Islet precursor cell (in vitro differentiated cells): ENCODE data around the gene ADSS1.
"Not testable (repeated sequence)": the region's sequence is repeated elsewhere in the genome, so short reads cannot be mapped to it uniquely, and the experiment has no call there.

Experiments
- DNase-seq: peaks from one replicate; pipeline ENCODE4 v3.0.0-alpha.2; 2018

The ADSS1 gene

DNA sequence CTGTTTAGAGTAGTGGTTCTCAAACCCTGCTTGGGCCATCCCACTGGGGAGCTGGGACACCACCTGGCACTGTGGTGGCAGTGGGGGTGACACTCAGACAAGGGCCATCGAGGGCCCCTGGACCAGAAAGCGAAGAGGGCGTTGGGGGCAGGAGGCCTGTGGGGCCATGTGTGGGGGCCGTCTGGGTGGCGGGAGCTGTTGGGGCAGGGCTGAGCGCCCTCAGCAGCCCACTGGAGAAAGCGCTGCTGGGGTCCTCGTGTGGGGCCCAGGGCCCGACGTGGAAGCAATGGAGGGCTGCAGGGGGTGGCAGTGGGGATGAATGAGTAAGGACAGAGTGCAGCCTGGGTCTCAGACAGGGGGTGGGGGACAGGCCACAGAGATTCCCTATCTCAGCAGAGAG is 5.9 kb upstream of the ADSS1 start:
- no peak for DNase-seq

DNA sequence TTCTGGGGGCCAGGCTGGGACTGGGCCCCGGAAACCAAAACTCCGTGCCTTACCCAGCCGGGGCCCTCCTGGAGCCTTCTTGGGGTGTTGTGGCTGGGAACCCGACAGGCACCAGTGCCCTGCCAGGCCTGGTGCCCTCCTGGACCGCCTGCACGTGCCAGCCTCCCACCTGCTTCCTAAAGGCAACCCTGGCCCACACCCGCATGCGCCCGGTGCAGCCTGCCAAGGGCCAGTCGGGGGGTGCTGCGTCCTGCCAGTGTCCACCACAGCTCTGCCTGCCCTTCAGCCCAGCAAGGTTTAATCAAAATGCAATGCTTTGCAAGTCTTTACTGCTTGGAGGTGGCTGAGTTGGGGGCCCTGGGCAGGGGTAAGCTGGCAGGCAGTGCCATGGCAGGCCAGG is 5.2 kb upstream of the ADSS1 start:
- DNase-seq, result no peak

DNA sequence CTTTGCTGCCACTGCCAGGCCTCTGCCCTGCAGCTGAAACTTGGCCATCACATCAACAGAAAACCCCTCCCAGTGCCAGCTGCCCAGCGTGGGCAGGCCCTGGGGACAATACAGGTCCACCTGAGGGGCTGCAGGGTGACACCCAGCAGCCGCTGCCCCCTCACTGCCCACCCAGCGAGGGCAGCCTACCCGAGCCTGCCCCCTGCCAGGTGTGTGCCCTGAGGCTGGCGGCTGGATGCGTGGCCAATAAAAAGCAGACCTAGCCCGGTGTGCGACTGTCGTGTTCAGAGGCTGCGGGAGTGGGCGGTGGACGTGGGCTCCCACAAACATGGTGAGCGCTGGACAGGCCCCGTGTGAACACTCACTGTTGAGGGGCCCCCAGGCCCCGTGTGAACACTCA is 4.7 kb upstream of the ADSS1 start:
- no peak for DNase-seq

DNA sequence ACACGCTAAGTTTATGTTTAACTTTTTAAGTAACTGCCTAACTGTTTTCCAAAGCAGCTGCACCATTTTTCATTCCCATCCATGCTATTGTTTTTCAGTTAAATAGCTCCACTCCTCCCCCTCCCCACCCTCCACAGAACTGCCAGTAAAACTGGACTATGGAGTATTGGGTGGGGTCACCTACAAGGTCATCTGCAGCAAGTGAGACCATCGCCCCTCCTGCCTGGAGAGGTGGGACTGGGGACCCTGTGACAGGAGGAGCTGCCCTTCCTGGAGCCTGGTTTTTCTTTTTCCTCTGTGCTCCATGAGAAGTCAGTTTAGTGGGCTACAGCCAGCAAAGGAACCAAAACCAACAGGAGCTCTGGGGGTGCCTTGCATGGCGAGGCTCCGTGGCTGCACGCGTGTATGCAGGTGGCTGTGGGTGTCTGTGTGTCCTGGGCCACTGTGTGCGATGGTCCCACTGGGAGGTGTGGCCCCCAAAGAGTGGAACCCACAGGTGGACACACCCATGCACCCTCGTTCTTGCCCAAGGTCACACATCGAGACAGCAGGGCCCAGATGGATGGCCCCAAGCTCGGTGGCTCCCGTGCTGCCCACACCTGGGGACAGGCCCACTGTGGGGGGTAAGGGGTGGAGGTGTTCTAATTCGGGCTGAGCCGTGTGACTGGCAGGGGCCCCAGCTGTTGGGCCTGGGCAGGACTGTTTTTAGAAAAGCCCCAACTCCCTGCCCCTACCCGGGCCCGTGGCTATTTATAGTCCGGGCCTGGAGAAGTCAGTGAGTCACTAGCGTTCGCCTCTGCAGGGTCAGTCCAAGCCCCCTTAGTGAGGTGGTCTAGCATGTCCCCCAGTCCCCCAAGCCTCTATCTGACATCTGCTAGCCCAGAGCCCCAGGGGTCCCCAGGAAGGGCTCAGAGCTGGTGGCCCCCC is 2.3 kb upstream of the ADSS1 start:
- DNase-seq, result no peak

DNA sequence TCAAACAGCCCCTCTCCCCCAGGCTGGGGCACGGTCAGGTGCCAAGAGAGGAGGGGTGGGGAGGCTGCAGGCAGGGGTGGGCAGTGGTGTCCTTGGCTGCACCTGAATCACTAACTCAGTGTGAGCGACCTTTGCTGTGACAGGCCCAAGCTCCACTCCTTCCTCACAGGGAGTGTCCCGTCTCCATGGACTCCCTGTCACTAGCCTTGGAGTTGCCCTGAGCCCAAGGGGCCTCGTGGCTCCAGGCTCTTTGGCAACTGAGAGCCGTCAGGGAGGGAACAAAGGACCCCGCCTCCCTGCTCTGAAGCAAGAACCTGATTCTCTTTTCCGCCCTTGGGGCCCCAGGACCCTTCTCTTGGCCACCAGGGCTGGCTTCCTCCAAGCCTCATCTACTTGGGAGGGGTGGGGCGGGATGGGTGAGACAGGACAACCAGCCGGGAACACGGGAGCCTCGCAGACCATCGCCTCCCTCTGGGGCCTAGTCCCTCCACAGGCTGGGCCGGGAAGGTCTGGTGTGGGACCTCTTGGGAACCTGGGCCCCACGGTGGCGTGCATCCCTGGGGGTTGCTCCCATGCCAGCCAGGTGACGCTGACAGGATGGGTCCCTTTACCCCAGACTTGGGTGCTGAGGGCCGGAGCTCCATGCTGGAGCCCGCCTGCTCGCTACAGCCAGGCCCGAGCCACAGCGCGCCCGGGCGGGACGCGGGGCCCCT is 935 bp upstream of the ADSS1 start:
- no peak for DNase-seq

DNA sequence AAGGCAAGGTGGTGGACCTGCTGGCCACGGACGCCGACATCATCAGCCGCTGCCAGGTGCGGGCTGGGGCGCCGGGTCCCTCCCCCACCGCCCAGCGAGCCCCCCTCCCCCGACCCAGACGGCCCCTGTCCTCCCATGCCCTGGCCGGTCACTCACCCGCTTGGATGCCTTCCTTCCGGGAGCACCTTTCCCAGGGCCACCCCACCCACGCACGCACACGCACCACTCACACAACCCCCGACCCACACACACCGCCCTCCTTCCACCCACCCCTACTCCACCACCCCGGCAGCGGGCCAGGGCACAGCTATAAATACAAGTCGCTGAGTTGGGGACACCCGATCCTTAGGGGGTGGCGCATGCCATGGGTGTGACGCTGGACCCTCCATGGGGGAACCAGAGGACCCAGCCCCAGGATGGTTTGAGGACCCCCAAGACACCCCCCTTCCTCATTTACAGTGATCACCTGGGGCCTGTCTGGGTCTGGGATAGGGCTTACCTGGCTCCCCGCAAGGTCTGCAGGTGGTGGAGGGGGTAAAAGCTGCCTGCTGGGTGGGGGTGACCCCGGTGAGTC is 465 bp downstream of the ADSS1 start:
- DNase-seq, result no peak

DNA sequence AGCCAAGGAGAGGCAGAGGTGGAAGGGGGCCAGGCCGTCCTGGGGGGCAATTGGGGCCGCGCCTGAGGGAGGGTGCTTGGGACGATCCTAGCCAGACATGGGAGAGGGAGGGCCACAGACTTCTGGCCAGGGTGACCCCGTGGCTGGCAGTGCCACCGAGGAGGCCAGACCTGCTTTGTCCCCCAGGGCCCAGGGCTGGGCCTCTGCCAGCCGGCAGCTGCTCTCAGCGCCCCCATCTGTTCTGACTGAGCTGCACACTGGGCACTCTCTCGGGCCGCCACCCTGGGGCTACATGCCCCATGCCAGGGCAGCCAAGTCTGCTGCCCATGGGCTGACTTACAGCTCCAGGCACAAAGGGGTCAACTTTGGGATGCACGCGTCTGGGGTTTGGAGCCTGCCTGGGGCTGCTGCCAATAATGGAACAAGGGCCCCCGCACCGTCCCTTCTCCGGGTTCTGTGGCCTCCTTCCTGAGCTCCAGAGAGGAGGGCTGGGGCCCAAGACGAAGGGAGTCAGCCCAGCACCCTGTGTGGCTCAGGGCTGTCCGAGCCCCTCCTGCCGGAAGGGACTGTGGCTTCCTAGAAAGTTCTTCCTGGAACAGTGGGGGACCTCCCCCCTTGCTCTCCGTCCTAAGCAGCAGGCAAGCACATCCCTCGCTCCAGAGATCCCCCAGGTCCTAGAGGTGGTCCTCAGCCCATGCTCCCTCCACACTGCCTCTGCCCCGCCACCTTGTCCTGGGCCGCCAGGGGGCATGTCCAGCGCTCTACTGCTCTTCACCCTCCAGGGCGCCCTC is 1.1 kb downstream of the ADSS1 start:
- peak; percentile 78 for DNase-seq

DNA sequence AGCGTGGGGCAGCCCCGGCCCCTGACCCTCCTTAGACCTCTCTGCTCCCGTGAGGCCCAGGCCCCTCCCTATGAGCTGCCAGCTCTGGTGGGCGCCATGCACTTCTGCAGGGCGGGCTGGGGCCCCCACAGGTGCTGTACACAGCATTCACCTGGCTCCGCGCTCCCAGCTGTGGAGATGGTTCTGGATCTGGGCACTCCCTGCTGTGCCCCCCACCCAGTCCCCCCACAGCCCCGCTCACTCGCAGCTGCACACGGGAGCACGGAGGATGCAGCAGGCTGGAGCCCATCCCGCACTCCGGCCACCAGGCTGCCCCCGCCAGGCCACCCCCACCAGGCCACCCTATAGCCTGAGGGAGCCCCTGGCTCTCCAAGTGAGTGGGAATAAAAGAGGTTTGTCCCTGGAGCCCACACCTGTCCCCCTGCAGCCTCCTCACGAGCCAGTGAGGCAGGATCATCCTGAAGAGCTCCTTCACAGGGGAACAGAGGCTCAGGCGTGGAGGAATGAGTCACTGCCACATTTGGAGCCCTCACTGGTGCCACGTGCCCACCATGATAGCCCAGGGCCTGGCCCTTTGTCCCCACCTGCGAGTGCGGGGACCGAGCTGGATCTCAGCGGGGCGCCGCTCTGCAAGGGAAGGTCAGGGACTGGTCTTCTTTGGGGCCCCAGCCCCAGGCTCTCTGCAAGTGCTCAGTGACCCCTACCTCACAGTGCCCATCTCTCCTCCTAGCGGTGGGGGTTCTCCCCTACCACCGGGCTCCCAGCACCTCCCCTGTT is 1.9 kb downstream of the ADSS1 start:
- no peak for DNase-seq

DNA sequence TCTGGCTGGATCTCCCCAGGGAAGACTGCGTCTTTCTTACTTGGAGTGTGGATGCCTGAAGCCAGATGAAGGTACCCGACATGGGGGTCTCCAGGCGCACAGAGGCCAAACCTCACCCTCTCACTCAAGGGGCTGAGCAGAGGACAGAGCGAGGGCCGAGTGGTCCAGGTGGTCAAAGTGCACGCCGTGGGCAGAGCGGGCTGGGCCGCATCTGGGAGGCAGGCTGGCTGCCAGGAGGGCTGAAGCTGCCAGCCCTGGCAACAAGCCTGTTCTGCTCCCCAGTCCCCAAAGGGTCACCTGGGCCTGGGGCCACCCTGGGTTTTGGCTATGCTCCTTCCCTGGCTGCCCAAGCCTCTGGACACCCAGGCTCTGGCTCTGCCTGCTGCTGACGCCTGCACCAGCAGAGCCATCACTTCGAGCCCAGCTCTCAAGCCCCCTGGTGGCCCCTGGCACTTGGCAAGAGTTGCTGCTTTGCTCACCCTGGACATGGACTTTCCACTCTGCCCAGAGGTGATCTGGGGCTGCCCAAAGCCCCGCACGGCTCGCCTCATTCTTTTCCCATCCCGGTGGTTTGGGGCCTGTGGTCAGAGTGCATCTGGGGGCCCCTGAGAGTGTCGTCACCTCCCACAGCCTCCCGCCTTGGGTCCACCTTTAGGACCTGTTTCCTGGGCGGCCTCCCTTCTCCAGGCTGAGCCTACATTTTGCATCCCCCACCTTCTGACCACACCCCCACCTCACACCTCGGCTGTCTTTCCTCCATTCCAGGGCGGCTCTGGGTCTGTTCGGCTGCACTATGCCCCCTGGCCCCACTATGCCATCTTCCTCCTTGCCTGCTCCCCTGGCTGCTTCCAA is 2.8 kb downstream of the ADSS1 start:
- DNase-seq, result peak; percentile 75

DNA sequence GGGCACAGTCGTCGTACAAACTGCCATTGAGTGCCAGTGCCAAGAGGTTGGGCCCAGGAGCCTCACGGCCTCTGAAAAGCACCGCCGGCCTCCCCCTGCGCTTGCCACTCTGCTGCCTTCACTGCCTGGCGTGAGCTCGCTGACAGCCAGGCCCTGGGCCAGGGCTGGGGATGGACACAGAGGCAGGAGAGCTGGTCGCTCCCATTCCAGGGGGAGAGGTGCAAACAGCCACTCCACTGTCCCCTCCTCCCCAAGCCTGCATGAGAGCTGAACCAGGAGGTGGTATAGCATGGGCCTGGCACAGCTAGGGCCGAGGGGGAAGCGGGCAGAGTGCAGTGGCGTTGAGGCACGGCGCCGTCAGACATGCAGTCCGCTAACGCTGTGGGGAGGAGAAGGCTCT is 4.6 kb downstream of the ADSS1 start:
- no peak for DNase-seq

DNA sequence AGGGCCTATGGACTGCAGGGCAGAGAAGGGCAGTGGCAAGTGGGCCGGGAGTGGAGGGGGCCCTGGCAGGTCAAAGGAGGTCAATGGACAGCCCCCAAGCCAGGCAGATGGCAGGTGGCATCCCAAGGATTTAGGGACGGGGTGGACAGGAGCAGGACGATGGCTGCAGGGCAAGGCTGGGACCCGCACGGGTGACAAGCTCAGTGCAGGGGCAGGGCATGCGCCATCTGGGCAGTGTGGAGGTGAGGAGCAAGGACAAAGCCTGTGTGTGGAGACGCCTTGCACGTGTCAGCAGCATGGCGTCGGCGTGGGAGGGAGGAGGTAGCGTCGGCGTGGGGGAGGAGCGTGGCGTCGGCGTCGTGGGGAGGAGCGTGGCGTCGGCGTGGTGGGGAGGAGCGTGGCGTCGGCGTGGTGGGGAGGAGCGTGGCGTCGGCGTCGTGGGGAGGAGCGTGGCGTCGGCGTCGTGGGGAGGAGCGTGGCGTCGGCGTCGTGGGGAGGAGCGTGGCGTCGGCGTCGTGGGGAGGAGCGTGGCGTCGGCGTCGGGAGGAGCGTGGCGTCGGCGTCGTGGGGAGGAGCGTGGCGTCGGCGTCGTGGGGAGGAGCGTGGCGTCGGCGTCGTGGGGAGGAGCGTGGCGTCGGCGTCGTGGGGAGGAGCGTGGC is 5.3 kb downstream of the ADSS1 start:
- DNase-seq, result not testable (repeated sequence)

DNA sequence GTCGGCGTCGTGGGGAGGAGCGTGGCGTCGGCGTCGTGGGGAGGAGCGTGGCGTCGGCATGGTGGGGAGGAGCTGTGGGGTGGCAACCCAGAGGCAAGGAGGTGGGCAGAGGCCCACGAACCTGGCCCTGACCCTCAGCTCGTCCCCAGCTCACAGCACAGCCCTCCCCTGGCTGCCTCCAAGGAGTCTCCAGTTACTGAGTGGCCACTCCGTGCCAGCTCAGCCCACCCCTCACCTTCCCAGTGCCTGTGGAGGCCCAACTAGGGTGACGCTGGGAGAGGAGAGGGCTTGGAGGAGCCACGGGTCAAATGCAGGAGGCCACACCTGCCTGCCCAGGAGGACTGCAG is 5.8 kb downstream of the ADSS1 start:
- DNase-seq, result no peak

DNA sequence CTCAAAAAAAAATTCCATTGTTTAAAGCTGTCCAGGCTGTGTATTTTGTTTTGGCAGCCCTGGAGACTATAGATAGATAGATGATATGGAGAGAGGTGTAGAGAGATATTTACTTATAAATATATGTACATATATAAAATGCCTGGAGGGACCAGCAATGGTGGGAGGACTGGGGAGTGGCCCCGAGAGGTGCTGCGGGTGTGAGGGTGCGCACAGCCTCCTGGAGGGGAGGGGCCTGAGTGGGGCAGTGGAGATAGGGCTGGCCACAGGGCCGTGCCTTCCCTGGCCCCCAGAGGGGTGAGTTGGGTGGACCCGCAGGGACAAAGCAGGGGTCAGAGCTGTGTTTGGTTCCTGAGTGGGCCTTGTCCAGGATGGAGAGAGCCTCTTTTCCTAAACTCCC is 6.5 kb downstream of the ADSS1 start:
- DNase-seq, result no peak

DNA sequence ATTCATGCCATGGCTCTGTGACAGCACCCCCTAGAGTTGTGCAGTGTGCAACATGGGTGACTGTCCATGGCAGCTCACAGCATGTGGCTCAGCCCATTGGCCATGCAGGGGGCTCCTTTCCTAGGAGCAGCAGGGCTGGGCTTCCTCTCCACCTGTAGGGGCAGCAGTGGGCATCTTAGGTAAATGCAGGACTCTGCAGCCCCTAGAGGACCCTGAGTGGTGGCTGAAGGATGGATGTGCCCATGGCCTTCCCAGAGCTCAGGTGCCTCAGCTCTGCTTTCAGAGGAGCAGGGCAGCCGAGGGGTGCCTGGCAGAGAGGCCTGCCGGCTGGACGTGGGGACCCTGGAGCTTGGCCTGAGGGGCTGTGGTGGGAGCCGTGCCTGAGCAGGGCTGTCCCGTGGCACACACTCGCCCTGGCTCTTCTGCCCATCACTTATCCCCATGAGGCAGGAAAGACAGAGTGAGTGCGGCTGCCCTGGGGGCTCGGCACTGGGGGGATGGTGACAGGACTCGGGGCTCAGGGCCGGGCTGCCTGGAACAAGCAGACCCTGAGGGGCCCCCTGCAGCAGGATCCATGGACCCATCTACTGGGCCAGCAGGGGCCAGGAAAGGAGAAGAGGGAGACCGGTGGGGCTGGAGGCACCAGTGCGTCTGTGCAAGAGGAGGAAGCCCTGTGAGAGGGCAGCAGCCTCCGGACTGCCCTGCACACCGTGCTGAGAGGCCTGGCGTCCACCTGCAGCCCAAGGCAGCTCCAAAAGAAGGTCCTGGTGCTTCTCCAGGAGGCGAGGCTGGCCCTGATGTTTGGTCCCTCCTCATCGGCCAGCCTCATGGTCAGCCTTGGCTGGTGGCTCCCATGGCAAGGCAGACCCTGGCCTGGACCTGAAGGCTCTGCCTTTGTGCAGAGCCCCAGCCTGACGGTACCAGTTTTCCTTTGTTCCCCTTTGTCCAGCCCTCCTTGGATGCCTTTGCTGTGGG is 7.6 kb downstream of the ADSS1 start:
- DNase-seq, result peak; percentile 85

DNA sequence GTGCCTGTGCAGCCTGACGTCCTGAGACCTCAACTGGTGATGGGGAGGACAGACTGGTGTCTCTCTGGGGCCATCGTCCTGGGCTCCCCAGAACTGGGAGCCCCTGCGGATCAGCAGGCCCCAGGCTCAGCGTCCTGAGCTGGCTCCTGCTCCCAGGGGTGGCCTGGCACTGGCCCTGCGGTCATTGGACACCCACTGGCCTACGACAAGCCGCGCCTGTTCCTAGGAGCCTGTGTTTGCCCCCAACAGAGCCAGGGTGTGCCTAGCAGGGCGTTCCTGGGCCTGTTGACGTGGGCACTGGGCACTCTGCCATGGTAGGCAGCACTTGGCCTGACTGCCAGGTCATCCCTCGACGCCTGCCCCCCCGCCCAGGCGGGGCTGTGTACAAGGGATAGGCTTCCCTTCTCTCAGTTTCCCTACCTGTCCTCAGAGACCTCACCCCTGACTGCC is 8.4 kb downstream of the ADSS1 start:
- no peak for DNase-seq

DNA sequence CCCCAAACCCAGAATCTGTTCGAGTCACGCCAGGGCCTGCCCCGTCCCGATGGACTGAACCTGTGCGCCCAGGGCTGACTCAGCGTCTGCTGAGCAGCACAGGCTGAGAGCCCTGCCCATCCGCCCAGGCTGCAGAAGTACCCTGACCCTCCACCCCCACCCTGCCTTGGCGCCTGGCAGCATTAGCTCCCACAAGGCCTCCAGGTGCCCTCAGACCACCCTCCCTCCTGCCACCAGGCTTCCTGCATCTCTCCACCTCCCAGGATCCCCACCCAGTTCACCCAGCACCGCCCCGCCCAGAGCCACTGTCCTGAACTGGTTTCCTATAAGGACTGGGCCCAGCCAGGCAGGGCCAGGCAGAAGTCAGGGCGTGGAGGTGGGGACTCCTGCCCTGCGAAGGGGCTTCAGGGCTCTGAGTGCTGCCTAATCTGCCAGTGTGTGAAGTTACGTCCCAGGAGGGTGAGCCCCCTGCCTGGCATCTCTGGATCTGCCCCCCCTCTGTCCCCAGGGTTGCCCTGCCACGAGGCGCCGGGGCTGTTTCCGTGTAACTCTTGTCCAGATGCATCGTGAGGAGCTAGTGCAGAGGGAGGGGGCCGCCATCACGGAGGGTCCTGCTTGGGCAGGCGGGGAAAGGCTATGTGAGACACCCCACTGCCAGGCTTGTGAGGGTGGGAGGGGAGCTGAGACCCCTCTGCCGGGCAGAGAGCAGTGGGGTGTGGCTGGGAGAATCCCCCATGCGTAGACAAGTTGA is 9.1 kb downstream of the ADSS1 start:
- no peak for DNase-seq

DNA sequence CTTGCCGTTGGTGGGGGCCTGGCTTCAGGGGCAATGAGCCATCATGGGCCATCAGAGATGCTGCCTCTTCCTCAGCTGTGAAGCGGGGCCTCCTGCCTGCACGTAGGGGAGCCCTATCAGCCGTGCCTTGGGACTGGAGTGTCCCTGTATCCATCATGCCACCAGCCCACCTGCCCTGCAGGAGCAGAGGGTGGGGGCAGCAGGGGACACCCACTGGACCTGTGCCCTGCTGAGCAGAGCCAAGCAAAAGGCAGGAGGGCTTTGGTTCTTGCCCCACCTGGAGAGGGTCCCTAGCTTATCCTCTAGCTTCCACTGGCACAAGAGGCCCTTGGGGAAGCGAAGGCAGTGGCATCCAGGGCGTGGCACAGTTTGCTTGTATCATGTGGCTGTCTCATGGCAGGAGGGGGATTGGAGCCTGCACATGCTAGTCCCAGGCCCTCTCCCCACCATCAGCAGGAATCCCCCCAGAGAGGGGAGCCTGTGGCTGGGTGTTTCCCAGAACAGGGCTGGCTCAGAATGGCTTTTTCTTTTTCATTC is 10.1 kb downstream of the ADSS1 start:
- no peak for DNase-seq

DNA sequence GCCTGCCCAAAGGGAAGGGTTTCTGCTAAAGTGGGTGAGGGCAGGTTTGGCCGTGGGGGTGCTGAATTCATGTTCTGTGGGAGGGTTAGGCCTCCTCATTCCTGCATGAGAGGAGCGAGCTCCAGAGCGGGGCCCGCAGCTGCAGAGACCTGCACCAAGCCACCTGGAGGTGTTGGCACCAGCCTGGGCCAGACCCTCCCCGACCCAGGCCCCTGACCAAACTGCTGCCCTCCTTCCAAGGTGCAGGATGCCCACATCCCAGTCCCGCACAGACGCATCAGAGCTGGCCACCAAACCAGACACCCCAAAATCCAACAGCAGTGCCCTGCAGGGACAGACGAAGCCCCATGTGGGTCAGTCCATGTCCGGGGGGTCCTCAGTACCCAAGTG is 10.6 kb downstream of the ADSS1 start:
- DNase-seq, result no peak
